B cell (primary cell): ENCODE data around the gene RAD51AP2.

Experiments used
- CTCF ChIP-seq: fragments of 200-600 bp; IDR thresholded peaks from one replicate; pipeline ENCODE4 v1.8.0; 2022; ENCODE audit warnings: antibody characterized with exemption, mild to moderate bottlenecking
- EZH2 ChIP-seq: IDR thresholded peaks from 2 replicates; pipeline ENCODE4 v1.6.1; 2012; ENCODE audit warnings: borderline replicate concordance, low read depth, mild to moderate bottlenecking, moderate library complexity, low read length; ENCODE audit not compliant: insufficient read depth, poor library complexity, severe bottlenecking

GRCh38 chr2:17543131-17543660 is 25.0 kb upstream of the RAD51AP2 start:
- no peak for TF ChIP-seq CTCF
- no peak for TF ChIP-seq EZH2
